Parathyroid adenoma (tissue), 2 donors: ENCODE data around the gene KIF11.

Source experiments
- H2AFZ ChIP-seq: fragments of 300-600 bp; sonication (generic); one replicate; pipeline ENCODE4 v1.7.0; 2017; ENCODE audit warnings: antibody characterized with exemption, mild to moderate bottlenecking
- H3K27ac ChIP-seq: fragments of 300-600 bp; sonication (generic); one replicate; pipeline ENCODE4 v1.7.0; 2017
- H3K27me3 ChIP-seq: fragments of 300-600 bp; sonication (generic); one replicate; pipeline ENCODE4 v1.7.0; 2017; ENCODE audit warnings: low read length; ENCODE audit not compliant: control insufficient read depth, insufficient read depth
- H3K36me3 ChIP-seq: fragments of 300-600 bp; sonication (generic); one replicate; pipeline ENCODE4 v1.7.0; 2017; ENCODE audit warnings: low read length; ENCODE audit not compliant: control insufficient read depth, insufficient read depth
- H3K4me1 ChIP-seq: fragments of 300-600 bp; sonication (generic); one replicate; pipeline ENCODE4 v1.7.0; 2017; ENCODE audit warnings: control low read depth
- H3K4me2 ChIP-seq: fragments of 300-600 bp; sonication (generic); one replicate; pipeline ENCODE4 v1.7.0; 2017; ENCODE audit warnings: low read length
- H3K4me3 ChIP-seq: fragments of 300-600 bp; sonication (generic); one replicate; pipeline ENCODE4 v1.7.0; 2017; ENCODE audit warnings: low read depth, low read length
- H3K79me2 ChIP-seq: fragments of 300-600 bp; sonication (generic); one replicate; pipeline ENCODE4 v1.7.0; 2017; ENCODE audit warnings: control low read depth
- H3K9ac ChIP-seq: fragments of 300-600 bp; sonication (generic); one replicate; pipeline ENCODE4 v1.7.0; 2017; ENCODE audit warnings: mild to moderate bottlenecking
- H3K9me3 ChIP-seq: fragments of 300-600 bp; sonication (generic); one replicate; pipeline ENCODE4 v1.7.0; 2017; ENCODE audit warnings: low read length; ENCODE audit not compliant: control insufficient read depth
- CTCF ChIP-seq: fragments of 300-600 bp; sonication (generic); IDR thresholded peaks from one replicate; pipeline ENCODE4 v1.7.0; 2017; ENCODE audit warnings: antibody characterized with exemption, mild to moderate bottlenecking
- donor health status: primary hyperparathyroidism.

KIF11 gene

GRCh38 chr10:92592761-92593618, at the start of gene KIF11:
Gene KIF11 (plus strand): TSS chr10:92593130. CDS start chr10:92593376, 246 bp downstream.
- Histone ChIP-seq H3K27me3 (no peaks in the 10 kb centered on the region), H3K4me3 (peak within 1 kb of the TSS; percentile 67), H3K36me3 (no peaks in the 10 kb centered on the region), H2AFZ (peak within 1 kb of the TSS; percentile 94), H3K4me2 (peak within 1 kb of the TSS; percentile 60), H3K27ac (peak within 1 kb of the TSS; percentile 92), H3K9me3 (no peaks in the 10 kb centered on the region), H3K9ac (no peak within 1 kb of the TSS), H3K79me2 (no peaks in the 10 kb centered on the region), H3K4me1 (no peaks in the 10 kb centered on the region)
- no peak for TF ChIP-seq CTCF

GRCh38 chr10:92544296-92544695, 48.6 kb upstream of the KIF11 start:
- Histone ChIP-seq H3K9me3 (no peaks in the 10 kb centered on the region), H3K27ac (no peak overlapping the region)
- TF ChIP-seq CTCF, result no peak

DNA sequence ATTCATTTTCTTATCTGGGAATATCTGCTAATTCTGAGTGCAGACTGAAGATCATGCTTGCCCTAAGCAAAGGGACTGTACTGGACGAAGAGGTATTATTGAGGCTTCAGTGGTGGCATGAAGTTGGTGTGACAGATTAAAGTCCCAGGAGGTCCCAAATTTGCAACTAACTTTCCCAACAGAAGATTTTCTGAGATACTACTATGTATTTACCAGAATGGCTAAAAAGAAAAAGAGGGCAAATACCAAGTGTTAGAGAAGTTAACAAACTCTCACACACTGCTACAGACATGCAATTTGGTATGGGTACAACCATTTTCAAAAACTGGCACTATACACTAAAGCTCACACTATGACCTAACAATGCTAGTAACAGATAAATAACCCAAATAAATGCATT, 47.4 kb upstream of the KIF11 start:
- Histone ChIP-seq H3K36me3 (no peaks in the 10 kb centered on the region), H2AFZ (no peak overlapping the region), H3K9ac (no peak overlapping the region), H3K27me3 (no peaks in the 10 kb centered on the region), H3K27ac (no peak overlapping the region), H3K79me2 (peaks cover 17% of the 10 kb centered on the region), H3K4me3 (no peak overlapping the region), H3K9me3 (no peaks in the 10 kb centered on the region), H3K4me2 (no peak overlapping the region), H3K4me1 (no peaks in the 10 kb centered on the region)
- no peak for TF ChIP-seq CTCF

More at GRCh38 chr10:92544296-92544695, 48.6 kb upstream of the KIF11 start:
- H3K4me2 ChIP-seq, result no peak overlapping the region
- H3K4me1 ChIP-seq, result no peaks in the 10 kb centered on the region
- no peaks in the 10 kb centered on the region for H3K27me3 ChIP-seq
- H3K4me3 ChIP-seq, result no peak overlapping the region
- H3K36me3 ChIP-seq, result no peaks in the 10 kb centered on the region
- no peak overlapping the region for H2AFZ ChIP-seq
- peaks cover 25% of the 10 kb centered on the region for H3K79me2 ChIP-seq
- H3K9ac ChIP-seq, result no peak overlapping the region

- H3K4me1 ChIP-seq, result no peaks in the 10 kb centered on the region
- no peak for TF ChIP-seq CTCF
Observed at GRCh38 chr10:92547676-92548075, 45.3 kb upstream of the KIF11 start.

GRCh38 chr10:92550924-92551323, 42.0 kb upstream of the KIF11 start:
- H3K4me1 ChIP-seq, result no peaks in the 10 kb centered on the region
- no peak overlapping the region for H3K4me3 ChIP-seq
- H3K9ac ChIP-seq, result no peak overlapping the region
- peaks cover 23% of the 10 kb centered on the region for H3K79me2 ChIP-seq
- H3K4me2 ChIP-seq, result no peak overlapping the region
- no peak overlapping the region for H3K27ac ChIP-seq
- H3K9me3 ChIP-seq, result no peaks in the 10 kb centered on the region
- no peaks in the 10 kb centered on the region for H3K36me3 ChIP-seq
- no peaks in the 10 kb centered on the region for H3K27me3 ChIP-seq
- no peak overlapping the region for H2AFZ ChIP-seq
- TF ChIP-seq CTCF, result no peak

More at GRCh38 chr10:92547676-92548075, 45.3 kb upstream of the KIF11 start:
- no peak overlapping the region for H3K27ac ChIP-seq
- H3K27me3 ChIP-seq, result no peaks in the 10 kb centered on the region
- peaks cover 17% of the 10 kb centered on the region for H3K79me2 ChIP-seq
- H3K9ac ChIP-seq, result no peak overlapping the region
- H3K4me2 ChIP-seq, result no peak overlapping the region
- no peak overlapping the region for H3K4me3 ChIP-seq
- H2AFZ ChIP-seq, result no peak overlapping the region
- no peaks in the 10 kb centered on the region for H3K36me3 ChIP-seq
- H3K9me3 ChIP-seq, result no peaks in the 10 kb centered on the region
